GM12801 (cell line): ENCODE results near the gene RXFP4.

Experiments used
- CTCF ChIP-seq: IDR thresholded peaks from one replicate; pipeline ENCODE4 v1.5.1; 2011; ENCODE audit warnings: control low read depth; ENCODE audit not compliant: insufficient read length; ENCODE audit errors: extremely low read depth

Gene RXFP4

GRCh38 chr1:155940993-155941844 is at the start of gene RXFP4:
TSS of gene RXFP4 (plus strand) at chr1:155941638. CDS start at chr1:155941710, 72 bp downstream.
- no peak for TF ChIP-seq CTCF

GRCh38 chr1:155892796-155893195 is 48.6 kb upstream of the RXFP4 start:
- TF ChIP-seq CTCF: no peak

- TF ChIP-seq CTCF: no peak
Measured at GRCh38 chr1:155893389-155894142, 47.9 kb upstream of the RXFP4 start.

GRCh38 chr1:155897746-155898145 is 43.7 kb upstream of the RXFP4 start:
- TF ChIP-seq CTCF: no peak

GRCh38 chr1:155898888-155899287 is 42.5 kb upstream of the RXFP4 start:
- TF ChIP-seq CTCF: no peak

GRCh38 chr1:155899683-155900082 is 41.8 kb upstream of the RXFP4 start:
- TF ChIP-seq CTCF: no peak

GRCh38 chr1:155900161-155900560 is 41.3 kb upstream of the RXFP4 start:
- TF ChIP-seq CTCF: no peak
